Body of pancreas (tissue), 4 donors: Measurements from ENCODE around the gene RASD2. TPM values are rescaled to one million over a fixed set of nuclear protein-coding genes. Genes with fewer than 3 reads are reported as not detected.
A peak's percentile ranks its signal among the peaks of the same experiment; 100 is the strongest.

ENCODE experiments used
- ATAC-seq: fragments of 150-250 bp; one replicate; pipeline ENCODE4 v1.9.1; 2016
- DNase-seq, 4 donors: peaks; one replicate each; pipeline ENCODE4 v3.0.0-alpha.2; 2019
- H3K27ac ChIP-seq, 4 donors: fragments of 200-600 bp; sonication (generic); 1 replicate in 3 of 4; 2 replicates in 1 of 4; pipeline versions ENCODE4 v1.5.1 to v1.6.1; 2016 to 2019; ENCODE audit warnings: mild to moderate bottlenecking in 1 of 4, mixed read lengths in 1 of 4, moderate library complexity in 1 of 4
- H3K27me3 ChIP-seq, 2 donors: fragments of 200-600 bp; sonication (generic); one replicate each; pipeline ENCODE4 v1.6.0; 2016; ENCODE audit warnings: mild to moderate bottlenecking in 1 of 2
- H3K36me3 ChIP-seq, 2 donors: fragments of 200-600 bp; sonication (generic); replicated peaks in 1 of 2; 2 replicates each; pipeline ENCODE4 v1.5.1; 2016; ENCODE audit warnings: low read depth in 2 of 2; ENCODE audit not compliant: insufficient read depth in 1 of 2
- H3K4me1 ChIP-seq: fragments of 200-600 bp; sonication (generic); one replicate; pipeline ENCODE4 v1.6.0; 2016
- H3K4me3 ChIP-seq, 2 donors: fragments of 200-600 bp; sonication (generic); 1 replicate in 1 of 2; 2 replicates in 1 of 2; pipeline ENCODE4 v1.5.1; 2016 to 2019
- H3K9me3 ChIP-seq, 3 donors: fragments of 200-600 bp; sonication (generic); 1 replicate in 2 of 3; 2 replicates in 1 of 3; pipeline ENCODE4 v1.5.1; 2016
- POLR2A ChIP-seq, 3 donors: fragments of 450-650 bp; IDR thresholded peaks; one replicate each; pipeline ENCODE4 v1.6.1; 2016; ENCODE audit warnings: antibody characterized with exemption in 3 of 3, mild to moderate bottlenecking in 2 of 3
- WGBS, 2 donors: methylation state at CpG; one replicate each; pipeline ENCODE4 v1.1.5; 2017; 5-methylcytosine and 5-hydroxymethylcytosine counted together
- intact Hi-C: fragments of 100-400 bp; cut with DNase I; formaldehyde crosslinking; loops from one replicate; pipeline ENCODE4 v1.15.1; 2023
- total RNA-seq, 2 donors: library from RNA; depleted of rRNA; stranded (reverse); fragments of >200 nt; gene quantifications; one replicate each; pipeline ENCODE4 v1.1.0, GENCODE V29; 2016
- TF ChIP-seq, protein P1 (sequence below), 7 experiments: fragments of 450-650 bp in 4 of 7; fragments of 200-600 bp in 3 of 7; sonication (generic) in 3 of 7; IDR thresholded peaks; one replicate each; pipeline ENCODE4 v1.5.1; 2016 to 2019; ENCODE audit warnings: antibody characterized with exemption in 7 of 7

RASD2 gene
- total RNA-seq, 2 donors from 2014 or later = 0.26 to 3.6 TPM

DNA sequence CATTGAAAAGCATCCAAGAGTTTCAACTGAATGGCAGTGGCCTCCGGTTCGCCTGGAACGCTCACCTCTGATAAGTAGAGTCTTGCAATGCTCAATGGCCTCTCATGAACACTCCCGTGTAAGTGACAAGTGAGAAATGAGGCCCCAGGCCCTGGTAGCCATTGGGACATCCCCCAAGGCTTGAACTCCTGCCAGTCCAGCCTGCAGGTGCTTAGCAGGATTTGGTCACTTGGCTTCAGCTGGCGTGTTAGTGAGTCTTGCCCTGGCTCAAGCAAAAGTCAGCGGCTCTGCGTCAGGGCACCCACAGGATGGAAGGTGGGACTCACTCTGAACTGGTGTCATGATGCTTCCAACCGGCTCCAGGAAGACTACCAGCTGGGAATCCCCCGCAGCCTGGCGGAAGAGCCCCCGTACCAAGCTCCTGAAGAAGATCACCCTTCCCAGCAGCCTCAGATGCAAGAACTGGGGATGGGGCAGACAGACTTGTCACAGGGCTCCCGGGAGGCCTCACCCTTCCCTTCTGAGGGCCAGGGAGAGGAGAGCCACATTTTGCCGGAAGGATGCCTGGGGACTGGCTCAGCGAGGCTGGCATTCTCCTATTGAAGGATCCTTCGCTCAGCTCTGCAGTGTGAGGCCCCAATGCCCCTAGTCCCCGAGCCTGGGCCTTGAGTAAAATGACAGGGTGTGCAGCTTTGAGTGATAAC, 57.2 kb downstream of the RASD2 start:
- peak; percentile 69 for ATAC-seq

DNA sequence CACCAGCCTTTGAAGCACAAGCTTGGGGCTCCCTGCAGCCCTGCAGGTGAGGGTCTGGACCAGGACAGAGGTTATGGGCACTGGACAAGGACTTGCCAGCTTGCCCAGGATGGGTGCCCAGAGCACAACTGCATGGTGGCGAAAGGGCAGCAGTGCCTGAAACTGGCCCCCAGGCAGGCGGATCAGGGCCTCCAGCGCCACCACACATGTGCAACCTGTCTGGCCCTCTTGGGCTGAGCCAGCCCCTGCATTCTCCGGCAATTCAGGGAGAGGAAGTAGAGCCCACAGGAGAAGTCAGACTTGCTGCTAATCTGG, 57.7 kb downstream of the RASD2 start:
- Histone ChIP-seq H3K27me3 (no peaks in the 10 kb centered on the region), H3K27ac (peak overlapping the region in 1 of 4 donors; percentile 43), H3K9me3 (no peaks in the 10 kb centered on the region), H3K4me1 (peaks cover 16% of the 10 kb centered on the region), H3K4me3 (no peak overlapping the region), H3K36me3 (no peaks in the 10 kb centered on the region)
- 78 to 100% methylated on average over 2 to 4 of the region's 4 CpGs for WGBS, 2 donors
- intact Hi-C loops = no loop called here
- DNase-seq (no peak), ATAC-seq (no peak)
- no peak for TF ChIP-seq POLR2A (IDR thresholded peaks at IDR 0.05)
- TF ChIP-seq, protein P1, sequence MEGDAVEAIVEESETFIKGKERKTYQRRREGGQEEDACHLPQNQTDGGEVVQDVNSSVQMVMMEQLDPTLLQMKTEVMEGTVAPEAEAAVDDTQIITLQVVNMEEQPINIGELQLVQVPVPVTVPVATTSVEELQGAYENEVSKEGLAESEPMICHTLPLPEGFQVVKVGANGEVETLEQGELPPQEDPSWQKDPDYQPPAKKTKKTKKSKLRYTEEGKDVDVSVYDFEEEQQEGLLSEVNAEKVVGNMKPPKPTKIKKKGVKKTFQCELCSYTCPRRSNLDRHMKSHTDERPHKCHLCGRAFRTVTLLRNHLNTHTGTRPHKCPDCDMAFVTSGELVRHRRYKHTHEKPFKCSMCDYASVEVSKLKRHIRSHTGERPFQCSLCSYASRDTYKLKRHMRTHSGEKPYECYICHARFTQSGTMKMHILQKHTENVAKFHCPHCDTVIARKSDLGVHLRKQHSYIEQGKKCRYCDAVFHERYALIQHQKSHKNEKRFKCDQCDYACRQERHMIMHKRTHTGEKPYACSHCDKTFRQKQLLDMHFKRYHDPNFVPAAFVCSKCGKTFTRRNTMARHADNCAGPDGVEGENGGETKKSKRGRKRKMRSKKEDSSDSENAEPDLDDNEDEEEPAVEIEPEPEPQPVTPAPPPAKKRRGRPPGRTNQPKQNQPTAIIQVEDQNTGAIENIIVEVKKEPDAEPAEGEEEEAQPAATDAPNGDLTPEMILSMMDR (IDR thresholded peaks at IDR 0.05) = no peak

More for the DNA sequence above, 57.2 kb downstream of the RASD2 start:
- H3K9me3 ChIP-seq = no peaks in the 10 kb centered on the region
- no peaks in the 10 kb centered on the region for H3K36me3 ChIP-seq
- peak; percentile 63 to 81 (median 74) for DNase-seq
- no peaks in the 10 kb centered on the region for H3K27me3 ChIP-seq
- peaks cover 16% of the 10 kb centered on the region for H3K4me1 ChIP-seq
- H3K4me3 ChIP-seq = no peak overlapping the region
- intact Hi-C loops = no loop called here
- WGBS, 2 donors = 64 to 66% methylated on average over 4 to 16 of the region's 16 CpGs
- TF ChIP-seq, protein P1 (IDR thresholded peaks at IDR 0.05) = no peak
- TF ChIP-seq POLR2A (IDR thresholded peaks at IDR 0.05) = no peak
- H3K27ac ChIP-seq = peak overlapping the region in 3 of 4 donors; percentile 33 to 49 (median 43)

DNA sequence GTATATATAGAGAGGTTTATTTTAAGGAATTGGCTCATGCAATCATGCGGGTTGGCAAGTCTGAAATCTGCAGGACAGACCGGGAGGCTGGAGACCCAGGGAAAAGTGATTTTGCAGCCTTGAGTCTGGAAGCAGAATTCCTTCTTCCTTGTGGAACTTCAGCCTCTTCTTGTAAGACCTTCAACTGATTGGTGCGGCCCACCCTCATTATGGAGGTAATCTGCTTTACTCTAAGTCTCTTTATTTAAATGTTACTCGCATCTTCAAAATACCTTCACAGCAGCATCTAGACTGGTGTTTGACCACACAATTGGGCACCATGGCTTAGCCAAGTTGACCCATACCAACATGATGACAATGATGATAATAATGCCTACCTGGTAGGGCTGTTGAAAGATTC, 58.7 kb downstream of the RASD2 start:
- WGBS, 2 donors = 90 to 95% methylated on average over 4 of the region's 4 CpGs
- H3K36me3 ChIP-seq = no peaks in the 10 kb centered on the region
- no peak overlapping the region for H3K27ac ChIP-seq
- no peaks in the 10 kb centered on the region for H3K27me3 ChIP-seq
- peaks cover 17% of the 10 kb centered on the region for H3K4me1 ChIP-seq
- H3K4me3 ChIP-seq = no peak overlapping the region
- TF ChIP-seq POLR2A (IDR thresholded peaks at IDR 0.05) = no peak
- TF ChIP-seq, protein P1 (IDR thresholded peaks at IDR 0.05) = no peak
- intact Hi-C loops = no loop called here
- H3K9me3 ChIP-seq = no peaks in the 10 kb centered on the region
- ATAC-seq = no peak
- DNase-seq = no peak

DNA sequence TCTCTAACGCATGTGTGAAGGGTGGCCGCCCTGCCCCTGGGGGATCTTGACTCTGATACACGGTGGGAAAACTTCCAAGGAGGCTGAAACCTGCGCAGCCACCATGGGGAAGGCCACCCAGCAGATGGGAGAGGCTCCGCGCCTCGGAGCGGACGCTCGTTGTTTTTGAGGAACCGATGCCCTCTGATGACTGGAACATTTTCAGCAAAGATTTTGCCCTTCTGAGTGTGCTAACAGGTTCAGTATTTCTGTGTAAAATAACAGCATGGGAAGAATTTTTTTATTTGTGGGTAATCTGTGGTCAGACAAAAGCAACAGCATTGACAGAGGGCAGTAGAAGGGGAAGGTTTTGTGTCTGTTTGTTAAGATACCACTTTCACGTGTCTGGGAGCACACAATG, 59.8 kb downstream of the RASD2 start:
- 67 to 86% methylated on average over 11 to 12 of the region's 12 CpGs for WGBS, 2 donors
- no peaks in the 10 kb centered on the region for H3K36me3 ChIP-seq

More for the DNA sequence above, 59.8 kb downstream of the RASD2 start:
- Histone ChIP-seq H3K4me1 (peaks cover 25% of the 10 kb centered on the region), H3K27ac (no peak overlapping the region), H3K9me3 (no peaks in the 10 kb centered on the region), H3K4me3 (no peak overlapping the region), H3K27me3 (no peaks in the 10 kb centered on the region)
- intact Hi-C loops = no loop called here
- no peak for ATAC-seq
- peak in 1 of 4 donors; percentile 34 for DNase-seq
- TF ChIP-seq POLR2A (IDR thresholded peaks at IDR 0.05) = no peak
- TF ChIP-seq, protein P1 (IDR thresholded peaks at IDR 0.05) = no peak
